ENCODE measurements around the gene AP2B1. TPM values are rescaled to one million over a fixed set of nuclear protein-coding genes. Genes with fewer than 3 reads are reported as not detected.

AP2B1 gene
- total and polyA plus RNA-seq, 9 of the 15 experiments (the other 6 are each of a cell fraction or from before 2014, with no cell fraction given), result 60.1 to 287 (median 105) TPM

- DNase-seq (ENCODE audit: extremely low read depth in 1 of 4, low spot score in 3 of 4) (no peak), ATAC-seq (no peak), FAIRE-seq (no peak)
- no peak for TF ChIP-seq MIER1 (IDR thresholded peaks at IDR 0.05; ENCODE audit: low read depth)
- no peak for TF ChIP-seq HDAC1 (IDR thresholded peaks at IDR 0.05)
- no peak overlapping the region for H2AFZ ChIP-seq (ENCODE audit: low read depth, low read length)
- peaks cover 19 to 77% of the 10 kb centered on the region in 2 experiments for H3K27me3 ChIP-seq (ENCODE audit: control insufficient read depth in 2 of 2, insufficient read depth in 2 of 2, low read length in 2 of 2)
- 0% methylated on average over 6 of the region's 7 CpGs for WGBS (ENCODE audit: insufficient coverage, low coverage, missing lambda C conversion rate)
- H3K4me1 ChIP-seq (replicated peaks in 1 of 2; ENCODE audit: control insufficient read depth in 2 of 2, insufficient read depth in 2 of 2, low read length in 2 of 2), result peaks cover 5 to 24% of the 10 kb centered on the region in 2 experiments; a peak in 3 of 5 replicates
- H3K4me3 ChIP-seq, result no peak overlapping the region
- intact Hi-C loops (cut with micrococcal nuclease), result loop anchor here (5.0 kb wide), 1 partner anchor 208 kb away; the partner anchor contains the start of gene SLFN12L
- ChIA-PET POLR2A (no interaction called here), CTCF (ENCODE audit: low intra/inter-chr PET ratio) (interaction anchor here (0.7 kb wide), 1 partner anchor 129 kb away, joined by 3 read pairs; no protein-coding TSS in a partner anchor)
- BruUV-seq (replicated peaks), result no TSS peak
- in situ Hi-C loops (cut with MboI), result loop anchor here (5.0 to 25.0 kb wide), 4 partner anchors 188 to 1308 kb away; partner anchors contain the start of genes NLE1 and UNC45B
- no peaks in the 10 kb centered on the region for H3K36me3 ChIP-seq (ENCODE audit: control insufficient read depth, insufficient read depth, low read length)
- H3K9me3 ChIP-seq (replicated peaks; ENCODE audit: control insufficient read depth, insufficient read depth, low read depth, low read length), result no peaks in the 10 kb centered on the region
- peaks cover 17% of the 10 kb centered on the region; the same call in 1 of the 2 replicates for H4K20me1 ChIP-seq (replicated peaks; ENCODE audit: control insufficient read depth, insufficient read depth, low read length)
- H3K9ac ChIP-seq (ENCODE audit: insufficient read depth in 1 of 2, low read depth in 2 of 2, low read length in 2 of 2), result peak overlapping the region in 1 of 2 experiments; percentile 8; a peak in 1 of 4 replicates
- H3K4me2 ChIP-seq (ENCODE audit: insufficient read depth, low read length), result no peak overlapping the region
- H3K27ac ChIP-seq (ENCODE audit: extremely low read depth, low read depth, low read length), result no peak overlapping the region
- peaks cover 4% of the 10 kb centered on the region for H3K9me1 ChIP-seq (ENCODE audit: control insufficient read depth, insufficient read depth, low read length)
- H3K79me2 ChIP-seq (ENCODE audit: control insufficient read depth, insufficient read depth, low read length), result no peaks in the 10 kb centered on the region
Observed at GRCh38 chr17:35745246-35745645, 158.1 kb downstream of the AP2B1 start.

DNA sequence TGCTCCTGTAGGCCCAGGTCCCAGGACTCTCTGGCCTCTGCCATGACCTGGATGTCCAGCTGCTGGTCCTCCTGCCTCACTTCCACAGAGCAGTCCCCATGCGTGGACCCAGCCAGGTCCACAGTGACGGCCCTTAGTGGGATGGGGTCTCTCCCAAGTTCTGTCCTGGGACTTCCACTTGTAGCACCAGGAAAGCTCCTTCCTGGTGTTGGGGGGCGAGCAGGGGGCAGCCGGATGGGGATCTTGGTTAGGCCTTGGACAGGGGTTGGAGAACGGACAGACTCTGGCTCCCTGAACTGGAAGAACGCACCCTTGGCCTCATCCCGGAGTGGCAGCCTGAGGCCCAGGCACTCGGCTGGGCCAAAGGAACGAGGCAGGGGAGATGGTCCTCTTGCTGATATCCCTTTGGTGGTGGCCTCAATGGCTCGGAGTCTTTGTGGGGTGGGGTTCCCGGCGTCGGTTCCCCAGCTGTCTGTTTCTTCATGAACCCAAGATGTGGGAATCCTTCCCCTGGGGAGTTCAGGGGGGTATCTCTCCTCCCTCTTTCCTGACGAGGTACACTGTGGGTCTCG, 158.7 kb downstream of the AP2B1 start:
- Histone ChIP-seq H3K4me2 (ENCODE audit: insufficient read depth, low read length) (no peak overlapping the region), H3K4me3 (no peak overlapping the region), H3K27me3 (ENCODE audit: control insufficient read depth in 2 of 2, insufficient read depth in 2 of 2, low read length in 2 of 2) (peaks cover 16 to 77% of the 10 kb centered on the region in 2 experiments), H3K4me1 (replicated peaks in 1 of 2; ENCODE audit: control insufficient read depth in 2 of 2, insufficient read depth in 2 of 2, low read length in 2 of 2) (peaks cover 9 to 26% of the 10 kb centered on the region in 2 experiments; a peak in 4 of 5 replicates), H3K9me3 (replicated peaks; ENCODE audit: control insufficient read depth, insufficient read depth, low read depth, low read length) (no peaks in the 10 kb centered on the region), H4K20me1 (replicated peaks; ENCODE audit: control insufficient read depth, insufficient read depth, low read length) (peaks cover 17% of the 10 kb centered on the region; the same call in 1 of the 2 replicates), H3K36me3 (ENCODE audit: control insufficient read depth, insufficient read depth, low read length) (no peaks in the 10 kb centered on the region), H3K27ac (ENCODE audit: extremely low read depth, low read depth, low read length) (no peak overlapping the region), H2AFZ (ENCODE audit: low read depth, low read length) (no peak overlapping the region), H3K79me2 (ENCODE audit: control insufficient read depth, insufficient read depth, low read length) (no peaks in the 10 kb centered on the region), H3K9me1 (ENCODE audit: control insufficient read depth, insufficient read depth, low read length) (peaks cover 4% of the 10 kb centered on the region), H3K9ac (ENCODE audit: insufficient read depth in 1 of 2, low read depth in 2 of 2, low read length in 2 of 2) (peak overlapping the region in 1 of 2 experiments; percentile 8; a peak in 1 of 4 replicates)
- in situ Hi-C loops (cut with MboI) (loop anchor here (5.0 to 25.0 kb wide), 4 partner anchors 189 to 1309 kb away; partner anchors contain the start of genes NLE1 and UNC45B), intact Hi-C loops (cut with micrococcal nuclease) (loop anchor here (2.0 to 5.0 kb wide), 5 partner anchors 133 to 575 kb away; partner anchors contain the start of gene SLFN12L)
- POLR2A ChIA-PET, result no interaction called here
- DNase-seq (ENCODE audit: extremely low read depth in 1 of 4, low spot score in 3 of 4) (no peak), FAIRE-seq (no peak), ATAC-seq (no peak)
- no TSS peak for BruUV-seq (replicated peaks)
- CTCF ChIA-PET (ENCODE audit: low intra/inter-chr PET ratio), result interaction anchor here (0.6 kb wide), 1 partner anchor 433 kb away, joined by 4 read pairs; no protein-coding TSS in a partner anchor
- 1% methylated on average over 14 of the region's 15 CpGs for WGBS (ENCODE audit: insufficient coverage, low coverage, missing lambda C conversion rate)
- TF ChIP-seq TCFL5 (CRISPR knock-in tag; conservative IDR thresholded peaks at IDR 0.05) (no peak), FOSL1 (tag; conservative IDR thresholded peaks at IDR 0.05) (no peak), SAFB (IDR thresholded peaks at IDR 0.05; ENCODE audit: borderline replicate concordance, low read depth, low read length) (no peak), STAG1 (CRISPR knock-in tag; IDR thresholded peaks at IDR 0.05; ENCODE audit: borderline replicate concordance) (no peak), ZFP36 (IDR thresholded peaks at IDR 0.05; ENCODE audit: low read depth, low read length, partially characterized antibody) (no peak), CREB1 (IDR thresholded peaks at IDR 0.05) (no peak), CREB1 (CRISPR knock-in tag; IDR thresholded peaks at IDR 0.05) (no peak), MEF2A (IDR thresholded peaks at IDR 0.05; ENCODE audit: control insufficient read depth, low read depth, low read length) (no peak), FOXJ2 (tag; IDR thresholded peaks at IDR 0.05) (no peak), ZNF408 (CRISPR knock-in tag; IDR thresholded peaks at IDR 0.05; ENCODE audit: low read depth) (no peak), CCAR2 (IDR thresholded peaks at IDR 0.05; ENCODE audit: low read depth, low read length) (no peak)
- TF ChIP-seq, protein P1, sequence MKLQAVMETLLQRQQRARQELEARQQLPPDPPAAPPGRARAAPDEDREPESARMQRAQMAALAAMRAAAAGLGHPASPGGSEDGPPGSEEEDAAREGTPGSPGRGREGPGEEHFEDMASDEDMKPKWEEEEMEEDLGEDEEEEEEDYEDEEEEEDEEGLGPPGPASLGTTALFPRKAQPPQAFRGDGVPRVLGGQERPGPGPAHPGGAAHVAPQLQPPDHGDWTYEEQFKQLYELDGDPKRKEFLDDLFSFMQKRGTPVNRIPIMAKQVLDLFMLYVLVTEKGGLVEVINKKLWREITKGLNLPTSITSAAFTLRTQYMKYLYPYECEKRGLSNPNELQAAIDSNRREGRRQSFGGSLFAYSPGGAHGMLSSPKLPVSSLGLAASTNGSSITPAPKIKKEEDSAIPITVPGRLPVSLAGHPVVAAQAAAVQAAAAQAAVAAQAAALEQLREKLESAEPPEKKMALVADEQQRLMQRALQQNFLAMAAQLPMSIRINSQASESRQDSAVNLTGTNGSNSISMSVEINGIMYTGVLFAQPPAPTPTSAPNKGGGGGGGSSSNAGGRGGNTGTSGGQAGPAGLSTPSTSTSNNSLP (IDR thresholded peaks at IDR 0.05; ENCODE audit: borderline replicate concordance, low read depth, low read length), result no peak

Data from K562 (cell line).